A673 (cell line): ENCODE data around the gene GH2.

ENCODE experiments used
- CTCF ChIP-seq: fragments of 300-800, 200-600 bp; sonication (generic); conservative IDR thresholded peaks from 2 replicates; pipeline ENCODE4 v1.5.1; 2017; ENCODE audit warnings: low read depth, mild to moderate bottlenecking, antibody characterized with exemption, low read length, moderate library complexity, mixed read lengths
- EZH2 ChIP-seq: fragments of 200-600 bp; sonication (generic); IDR thresholded peaks from 2 replicates; pipeline ENCODE4 v1.6.1; 2017; ENCODE audit warnings: borderline replicate concordance, low read depth, mild to moderate bottlenecking, mixed read lengths, antibody characterized with exemption, low read length; ENCODE audit not compliant: poor library complexity, severe bottlenecking

- TF ChIP-seq CTCF (no peak), EZH2 (no peak)
Observed at GRCh38 chr17:63916566-63917185, 34.9 kb upstream of the GH2 start.
